ENCODE results near the gene MNT.

GRCh38 chr17:2365132-2365531 is 35.7 kb downstream of the MNT start:
- TF ChIP-seq POLR2A (IDR thresholded peaks at IDR 0.05; ENCODE audit: extremely low read depth, insufficient read length), result no peak
- TF ChIP-seq CTCF (IDR thresholded peaks at IDR 0.05; ENCODE audit: low read depth, low read length), result no peak

All from NB4 (cell line).